IPS DF 19.7 (cell line): ENCODE measurements around the gene PLXDC2.
"Not testable (repeated sequence)": the region's sequence is repeated elsewhere in the genome, so short reads cannot be mapped to it uniquely, and the experiment has no call there.

Experiments
- DNase-seq: peaks from one replicate; pipeline ENCODE4 v3.0.0-alpha.2; 2013; ENCODE audit warnings: low read depth, low spot score

The PLXDC2 gene

GRCh38 chr10:19974554-19974953, 158.3 kb downstream of the PLXDC2 start:
- no peak for DNase-seq

GRCh38 chr10:19977097-19977521, 160.9 kb downstream of the PLXDC2 start:
- DNase-seq = no peak

- no peak for DNase-seq
Observed at GRCh38 chr10:19979628-19980027, 163.4 kb downstream of the PLXDC2 start.

- DNase-seq = no peak
Observed at GRCh38 chr10:19983880-19984565, 167.8 kb downstream of the PLXDC2 start.

- no peak for DNase-seq
Observed at GRCh38 chr10:19985745-19986144, 169.5 kb downstream of the PLXDC2 start.

GRCh38 chr10:19986591-19986990, 170.4 kb downstream of the PLXDC2 start:
- no peak for DNase-seq

GRCh38 chr10:19987931-19988330, 171.7 kb downstream of the PLXDC2 start:
- DNase-seq = no peak

- no peak for DNase-seq
Observed at GRCh38 chr10:19993714-19994315, 177.6 kb downstream of the PLXDC2 start.

GRCh38 chr10:19998482-19998881, 182.2 kb downstream of the PLXDC2 start:
- no peak for DNase-seq

- DNase-seq = no peak
Observed at GRCh38 chr10:19999431-19999830, 183.2 kb downstream of the PLXDC2 start.

- not testable (repeated sequence) for DNase-seq
Observed at GRCh38 chr10:20002026-20002425, 185.8 kb downstream of the PLXDC2 start.

- no peak for DNase-seq
Observed at GRCh38 chr10:20002657-20003056, 186.4 kb downstream of the PLXDC2 start.

GRCh38 chr10:20004087-20004523, 187.9 kb downstream of the PLXDC2 start:
- DNase-seq = no peak

- no peak for DNase-seq
Observed at GRCh38 chr10:20005638-20006037, 189.4 kb downstream of the PLXDC2 start.

GRCh38 chr10:20006169-20006870, 190.1 kb downstream of the PLXDC2 start:
- DNase-seq = no peak

- no peak for DNase-seq
Observed at GRCh38 chr10:20007426-20007825, 191.2 kb downstream of the PLXDC2 start.

- DNase-seq = no peak
Observed at GRCh38 chr10:20013991-20014750, 197.9 kb downstream of the PLXDC2 start.

GRCh38 chr10:20017961-20018360, 201.7 kb downstream of the PLXDC2 start:
- no peak for DNase-seq

GRCh38 chr10:20020677-20021076, 204.4 kb downstream of the PLXDC2 start:
- DNase-seq = no peak

GRCh38 chr10:20029523-20029922, 213.3 kb downstream of the PLXDC2 start:
- no peak for DNase-seq

- DNase-seq = no peak
Observed at GRCh38 chr10:20033476-20033875, 217.2 kb downstream of the PLXDC2 start.

GRCh38 chr10:20034732-20035131, 218.5 kb downstream of the PLXDC2 start:
- DNase-seq = no peak
